Skeletal muscle tissue (tissue), 4 donors: ENCODE data around the gene KLHL29. TPM values are rescaled to one million over a fixed set of nuclear protein-coding genes. Genes with fewer than 3 reads are reported as not detected.
A peak's percentile ranks its signal among the peaks of the same experiment; 100 is the strongest.

Source experiments
- H3K27ac ChIP-seq: one replicate; pipeline ENCODE4 v1.7.0; 2013; ENCODE audit warnings: mild to moderate bottlenecking, low read depth, low read length, inconsistent platforms
- H3K27me3 ChIP-seq, 3 donors: one replicate each; pipeline ENCODE4 v1.7.0; 2013; ENCODE audit warnings: low read length in 3 of 3; ENCODE audit not compliant: control insufficient read depth in 3 of 3, insufficient read depth in 3 of 3
- H3K36me3 ChIP-seq, 3 donors: one replicate each; pipeline ENCODE4 v1.7.0; 2013; ENCODE audit warnings: low read length in 3 of 3; ENCODE audit not compliant: control insufficient read depth in 3 of 3, insufficient read depth in 3 of 3
- H3K4me1 ChIP-seq, 3 donors: one replicate each; pipeline ENCODE4 v1.7.0; 2013; ENCODE audit warnings: low read length in 3 of 3, mild to moderate bottlenecking in 3 of 3; ENCODE audit not compliant: control insufficient read depth in 3 of 3, insufficient read depth in 3 of 3
- H3K4me3 ChIP-seq, 3 donors: one replicate each; pipeline ENCODE4 v1.7.0; 2013; ENCODE audit warnings: low read length in 3 of 3
- H3K9ac ChIP-seq, 3 donors: one replicate each; pipeline ENCODE4 v1.7.0; 2013; ENCODE audit warnings: low read length in 3 of 3, mild to moderate bottlenecking in 3 of 3, moderate library complexity in 2 of 3, low read depth in 1 of 3
- H3K9me3 ChIP-seq, 3 donors: one replicate each; pipeline ENCODE4 v1.7.0; 2013; ENCODE audit warnings: low read length in 3 of 3; ENCODE audit not compliant: control insufficient read depth in 3 of 3
- total RNA-seq: library from RNA; depleted of rRNA; stranded (reverse); fragments of >200 nt; gene quantifications from one replicate; pipeline ENCODE4 v1.2.3, GENCODE V29; 2014
- donor health status: Osteomylitis.

Gene KLHL29
- total RNA-seq, 1 donor from 2014 or later: 3.7 TPM

DNA sequence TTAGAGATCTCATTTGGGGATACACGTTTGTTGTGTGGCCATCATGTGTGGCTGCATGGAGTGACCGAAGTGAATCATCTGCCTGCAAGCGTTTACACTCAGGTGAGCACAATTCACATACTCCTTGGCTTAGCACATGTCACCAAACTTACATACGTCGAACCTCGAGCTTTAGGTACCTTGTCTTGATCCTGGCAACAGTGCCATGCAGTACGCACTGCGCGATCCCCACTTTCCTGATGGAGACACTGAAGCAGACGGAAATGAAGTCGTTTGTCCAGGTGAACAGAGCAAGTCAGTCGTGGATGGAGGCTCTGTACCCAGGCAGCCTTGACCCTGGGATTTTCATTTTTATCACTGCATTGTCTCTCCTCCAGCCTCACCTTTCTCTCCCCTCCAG, 32.3 kb downstream of the KLHL29 start:
- no peaks in the 10 kb centered on the region for H3K36me3 ChIP-seq
- no peak overlapping the region for H3K9ac ChIP-seq
- no peak overlapping the region for H3K4me3 ChIP-seq
- peaks cover 8 to 26% (median 21%) of the 10 kb centered on the region in 3 donors for H3K4me1 ChIP-seq
- H3K9me3 ChIP-seq: no peaks in the 10 kb centered on the region
- H3K27me3 ChIP-seq: no peaks in the 10 kb centered on the region
- no peak overlapping the region for H3K27ac ChIP-seq

DNA sequence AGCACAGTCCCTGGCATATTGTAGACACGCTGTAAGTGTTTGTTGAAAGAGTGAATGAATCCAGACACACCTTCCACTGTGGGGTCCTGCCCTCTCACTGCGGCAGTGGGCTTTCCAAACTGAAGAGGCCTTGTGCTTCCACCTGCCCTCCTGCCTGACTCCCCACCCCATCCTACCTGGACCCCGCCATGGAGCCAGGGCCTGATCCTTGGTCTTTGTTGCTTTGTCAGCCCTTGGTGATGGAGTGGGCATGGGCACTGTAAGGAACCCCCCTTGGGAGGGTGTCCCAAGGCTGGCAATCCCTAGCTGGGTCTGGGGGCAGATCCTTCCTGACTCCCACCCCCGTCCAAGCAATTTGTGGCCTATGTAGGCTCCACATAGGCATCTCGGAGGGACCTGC, 33.1 kb downstream of the KLHL29 start:
- no peak overlapping the region for H3K9ac ChIP-seq
- H3K9me3 ChIP-seq: no peaks in the 10 kb centered on the region
- peaks cover 8 to 30% (median 17%) of the 10 kb centered on the region in 3 donors for H3K4me1 ChIP-seq
- H3K27ac ChIP-seq: peak overlapping the region; percentile 38
- no peaks in the 10 kb centered on the region for H3K36me3 ChIP-seq
- H3K27me3 ChIP-seq: no peaks in the 10 kb centered on the region
- H3K4me3 ChIP-seq: no peak overlapping the region

DNA sequence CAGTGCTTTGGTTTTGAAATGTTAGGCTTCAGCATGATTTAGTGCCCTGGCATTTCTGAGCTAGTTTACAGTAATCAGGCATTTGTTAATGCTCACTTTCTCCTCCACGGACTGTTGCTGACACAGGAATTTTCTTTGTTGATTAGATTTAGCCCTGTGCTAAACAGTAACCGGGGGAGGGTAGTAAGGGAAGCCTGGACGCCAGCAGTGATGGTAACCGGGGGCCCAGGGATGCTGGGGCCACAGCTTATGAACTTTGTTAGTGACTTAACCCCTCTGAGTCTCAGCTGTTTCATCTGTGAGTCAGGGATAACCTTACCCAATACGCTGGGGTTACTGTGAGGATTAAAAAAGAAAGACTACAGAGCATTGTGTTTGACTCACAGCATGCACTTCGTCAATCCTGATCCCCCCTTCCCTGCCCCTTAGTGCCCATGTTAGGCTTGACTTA, 33.5 kb downstream of the KLHL29 start:
- Histone ChIP-seq H3K27me3 (no peaks in the 10 kb centered on the region), H3K4me3 (no peak overlapping the region), H3K9me3 (no peaks in the 10 kb centered on the region), H3K36me3 (no peaks in the 10 kb centered on the region), H3K27ac (peak overlapping the region; percentile 38), H3K9ac (peak overlapping the region in 1 of 3 donors; percentile 3), H3K4me1 (peaks cover 8 to 30% (median 17%) of the 10 kb centered on the region in 3 donors)

DNA sequence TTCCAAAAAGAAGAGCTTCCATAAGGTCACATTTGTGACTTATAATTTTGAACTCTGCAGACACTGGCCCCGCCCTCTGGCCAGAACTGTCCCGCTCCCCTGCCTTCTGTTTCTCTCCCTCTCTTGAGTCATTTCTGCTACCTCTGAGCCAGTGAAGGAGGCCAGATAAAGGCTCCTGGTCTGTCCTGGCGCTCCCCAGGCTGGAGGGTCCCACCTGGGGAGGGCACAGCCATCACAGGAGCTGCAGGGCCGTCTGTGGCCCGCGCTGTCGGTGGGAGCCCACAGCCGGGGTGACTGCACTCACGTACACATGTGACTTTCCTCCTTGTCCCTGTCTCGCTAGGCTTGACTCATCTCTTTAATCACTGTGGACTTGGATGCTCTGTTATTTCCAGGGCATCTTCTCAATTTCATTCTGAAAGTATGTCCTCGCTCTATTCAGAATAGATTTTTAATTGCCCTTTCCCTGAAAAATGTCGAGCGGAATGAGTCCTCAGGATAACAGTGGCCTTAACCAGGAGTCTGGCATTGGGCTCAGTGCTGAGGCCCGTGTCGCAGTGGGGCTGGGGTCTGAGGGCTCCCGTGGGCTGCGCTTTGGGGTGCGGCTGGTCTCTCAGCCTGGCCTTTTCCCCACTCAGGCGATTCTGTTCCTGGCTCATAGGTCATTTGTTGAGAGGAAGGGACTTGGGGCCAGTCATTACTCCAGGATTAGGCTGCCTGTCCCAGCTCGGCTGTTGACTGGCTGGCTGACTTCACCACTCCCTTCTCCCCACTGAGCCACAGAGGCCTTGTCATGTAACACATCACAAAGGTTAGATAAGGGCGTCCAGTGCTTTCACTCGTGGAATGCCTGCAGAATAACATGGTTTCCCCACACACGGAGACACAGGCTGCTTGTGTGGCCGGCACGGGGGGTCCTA, 34.5 kb downstream of the KLHL29 start:
- Histone ChIP-seq H3K4me3 (peak overlapping the region in 1 of 3 donors; percentile 22), H3K9me3 (no peaks in the 10 kb centered on the region), H3K36me3 (no peaks in the 10 kb centered on the region), H3K27ac (peak overlapping the region; percentile 38), H3K4me1 (peaks cover 8 to 30% (median 17%) of the 10 kb centered on the region in 3 donors), H3K27me3 (no peaks in the 10 kb centered on the region), H3K9ac (no peak overlapping the region)

DNA sequence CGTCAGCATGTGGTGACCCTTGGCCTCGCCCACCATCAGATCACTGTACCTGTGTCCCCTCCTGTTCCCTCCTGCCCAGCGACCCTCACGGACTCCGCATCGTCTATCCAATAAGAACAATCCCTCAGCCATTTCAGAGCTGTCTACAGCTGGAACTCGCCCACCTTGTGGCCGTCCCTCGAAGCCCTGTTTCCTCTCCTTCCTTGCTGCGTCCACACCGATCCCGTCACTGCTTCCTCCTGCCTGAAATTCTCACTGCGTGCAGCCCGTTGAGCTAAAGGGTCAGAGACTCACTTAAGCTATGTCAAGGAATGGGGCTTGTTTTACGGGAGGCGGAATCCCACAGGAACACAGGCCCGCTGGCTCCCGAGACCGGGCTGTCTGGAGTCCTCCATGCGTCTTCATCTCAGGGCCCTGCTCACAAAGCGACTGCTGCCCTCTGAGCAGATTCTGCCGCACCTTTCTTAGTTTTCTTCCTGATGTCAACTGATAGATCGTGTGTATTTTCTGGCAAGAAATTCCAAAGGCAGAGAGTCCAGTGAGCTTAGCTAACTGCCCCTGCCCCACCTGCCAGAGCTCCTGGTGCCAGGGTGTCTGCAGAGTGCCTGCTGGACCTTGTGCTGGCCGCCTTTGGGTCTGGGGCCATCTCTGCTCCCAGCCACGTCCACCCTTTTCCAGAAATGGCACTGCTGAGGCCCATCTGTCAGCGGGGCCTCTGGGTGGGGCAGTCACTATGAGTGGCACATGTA, 35.3 kb downstream of the KLHL29 start:
- no peak overlapping the region for H3K4me3 ChIP-seq
- peaks cover 8 to 32% (median 18%) of the 10 kb centered on the region in 3 donors for H3K4me1 ChIP-seq
- H3K9ac ChIP-seq: no peak overlapping the region
- no peaks in the 10 kb centered on the region for H3K36me3 ChIP-seq
- H3K27me3 ChIP-seq: no peaks in the 10 kb centered on the region
- H3K9me3 ChIP-seq: no peaks in the 10 kb centered on the region
- H3K27ac ChIP-seq: peak overlapping the region; percentile 38

DNA sequence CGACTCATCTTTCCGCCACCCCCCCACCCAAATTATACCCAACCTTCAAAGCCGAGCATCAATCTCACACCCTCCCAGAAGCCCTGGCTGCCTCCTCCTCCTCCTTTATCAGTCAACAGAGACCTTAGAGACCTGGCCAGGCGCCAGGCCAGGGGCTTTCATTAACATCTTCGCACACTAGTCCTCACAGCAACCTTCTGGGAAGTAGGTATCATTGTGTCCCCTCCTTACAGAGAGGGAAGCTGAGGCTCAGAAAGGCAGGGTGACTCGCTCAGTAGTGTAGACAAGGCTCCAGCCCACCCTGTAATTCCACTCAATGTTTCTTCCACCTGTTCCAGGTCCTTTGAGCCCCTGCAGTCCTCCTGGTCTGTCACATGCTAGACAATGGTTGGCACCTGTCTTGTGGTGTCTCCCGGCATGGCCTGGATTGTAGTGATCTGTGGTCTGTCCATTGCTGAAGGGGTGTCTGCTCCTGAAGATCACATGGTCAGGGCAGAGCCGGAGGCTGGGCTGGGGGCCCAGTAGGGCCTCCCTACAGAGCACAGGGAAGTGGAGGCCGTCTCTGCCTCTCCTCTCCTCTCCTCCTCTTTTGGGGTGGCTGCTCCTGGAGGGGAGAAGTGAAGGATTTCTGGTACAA, 36.0 kb downstream of the KLHL29 start:
- Histone ChIP-seq H3K36me3 (no peaks in the 10 kb centered on the region), H3K27me3 (no peaks in the 10 kb centered on the region), H3K9me3 (no peaks in the 10 kb centered on the region), H3K4me3 (no peak overlapping the region), H3K27ac (no peak overlapping the region), H3K9ac (no peak overlapping the region), H3K4me1 (peaks cover 13 to 39% (median 24%) of the 10 kb centered on the region in 3 donors)

DNA sequence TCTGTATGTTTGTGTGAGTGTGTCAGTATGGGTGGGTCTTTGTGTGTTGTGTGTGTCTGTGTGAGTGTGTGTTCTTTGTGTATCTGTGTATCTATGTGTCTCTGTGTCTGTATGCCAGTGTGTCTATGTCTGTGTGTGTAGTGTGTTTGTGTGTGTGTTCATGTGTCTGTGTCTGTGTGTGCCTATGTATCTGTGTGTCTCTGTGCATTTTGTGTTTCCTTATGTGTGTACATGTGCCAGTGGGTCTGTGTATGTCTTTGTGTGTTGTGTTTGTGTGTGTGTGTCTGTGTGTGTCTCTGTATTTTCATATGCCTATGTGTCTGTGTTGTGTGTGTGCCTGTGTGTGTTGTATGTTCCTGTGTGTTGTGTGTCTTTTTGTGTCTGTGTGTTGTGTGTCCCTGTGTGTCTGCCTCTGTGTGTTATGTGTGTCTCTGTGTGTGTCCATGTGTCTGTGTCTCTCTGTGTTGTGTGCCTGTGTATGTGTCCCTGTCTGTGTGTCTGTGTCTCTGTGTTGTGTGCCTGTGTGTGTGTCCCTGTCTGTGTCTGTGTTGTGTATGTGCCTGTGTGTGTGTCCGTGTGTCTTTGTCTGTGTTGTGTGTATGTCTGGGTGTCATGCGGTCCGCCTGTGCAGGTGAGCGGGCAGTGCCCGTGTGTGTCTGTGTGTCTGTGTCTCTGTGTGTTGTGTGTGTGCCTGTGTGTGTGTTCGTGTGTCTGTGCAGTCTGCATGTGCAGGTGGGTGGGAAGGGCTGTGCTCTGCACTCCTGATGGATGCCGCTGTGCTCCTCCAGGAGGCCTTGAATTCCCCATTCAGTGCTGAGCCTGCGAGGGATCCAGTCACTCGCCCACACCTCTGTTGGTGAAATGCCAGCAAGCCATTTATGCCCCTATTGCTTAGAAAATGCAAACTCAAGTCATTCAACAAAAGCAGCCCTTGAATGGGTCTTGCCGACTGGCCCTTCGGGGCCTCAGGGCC, 37.4 kb downstream of the KLHL29 start:
- Histone ChIP-seq H3K4me3 (no peak overlapping the region), H3K9me3 (no peaks in the 10 kb centered on the region), H3K36me3 (no peaks in the 10 kb centered on the region), H3K9ac (no peak overlapping the region), H3K27me3 (no peaks in the 10 kb centered on the region), H3K4me1 (peaks cover 27 to 54% (median 37%) of the 10 kb centered on the region in 3 donors), H3K27ac (no peak overlapping the region)

DNA sequence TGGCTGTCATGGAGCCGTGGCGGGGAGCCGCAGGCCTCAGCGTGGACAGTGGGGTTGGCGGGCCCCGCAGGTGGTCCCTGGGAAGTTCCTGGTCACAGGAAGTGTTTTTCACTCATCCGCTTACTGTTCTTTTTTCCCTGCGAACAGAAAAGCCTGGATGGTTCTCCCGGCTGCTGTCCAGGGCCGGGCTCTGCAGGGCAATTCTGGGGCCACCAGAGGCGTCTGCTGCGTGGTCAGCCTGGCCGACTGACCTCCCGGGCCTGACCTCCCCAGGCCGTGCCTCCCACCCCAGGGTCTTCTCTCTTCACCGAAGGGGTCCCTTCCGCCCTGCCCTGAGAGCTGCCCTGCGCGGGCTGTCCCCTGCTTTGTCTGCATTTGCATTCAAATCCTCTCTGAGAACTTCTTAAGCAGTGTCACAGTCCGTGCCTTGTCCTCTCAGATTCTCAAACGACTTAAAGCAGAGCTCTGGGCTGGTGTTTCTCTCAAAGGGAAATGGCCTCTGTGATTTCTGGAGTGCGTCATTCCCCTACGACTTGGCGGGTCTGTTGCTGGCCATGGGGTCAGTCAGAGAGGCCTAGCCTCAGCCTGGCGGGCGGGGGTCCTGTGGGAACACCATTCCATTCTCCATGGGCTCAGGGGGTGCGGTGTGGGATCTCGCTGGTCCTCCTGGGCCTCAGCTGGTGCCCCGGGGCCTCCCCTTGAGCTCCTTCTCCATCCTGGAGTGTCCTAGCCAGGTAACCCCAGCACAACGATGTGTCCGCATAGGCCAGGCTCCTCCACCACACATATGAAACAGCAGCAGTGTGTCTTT, 38.3 kb downstream of the KLHL29 start:
- Histone ChIP-seq H3K9ac (no peak overlapping the region), H3K4me1 (peaks cover 33 to 58% (median 42%) of the 10 kb centered on the region in 3 donors), H3K9me3 (no peaks in the 10 kb centered on the region), H3K27ac (no peak overlapping the region), H3K4me3 (no peak overlapping the region), H3K36me3 (no peaks in the 10 kb centered on the region), H3K27me3 (no peaks in the 10 kb centered on the region)
